IMR-90 (cell line): ENCODE data around the gene SIK3. TPM values are rescaled to one million over a fixed set of nuclear protein-coding genes. Genes with fewer than 3 reads are reported as not detected.

Source experiments
- ATAC-seq: fragments of 200-7000 bp; cut with Tn5 transposase; 2 replicates; pipeline ENCODE4 v1.9.1; 2020; ENCODE audit warnings: low read depth, mild to moderate bottlenecking, moderate library complexity
- BruUV-seq: library from RNA; stranded (reverse); fragments of 400-500 nt; replicated peaks from 2 replicates; lab custom pipeline; 2021; lab: Mats Ljungman, UMichigan
- CTCF ChIA-PET: fragments of 300-600 bp; formaldehyde crosslinking; extraction: SDS; loops from one replicate; lab custom pipeline; 2021; ENCODE audit warnings: antibody characterized with exemption; lab: Yijun Ruan, JAX
- POLR2A ChIA-PET: fragments of 300-600 bp; sonication (Branson Sonifier 250); formaldehyde crosslinking; loops from one replicate; lab custom pipeline; 2022; ENCODE audit warnings: antibody characterized with exemption; ENCODE audit not compliant: unreplicated experiment; lab: Charles Lee
- DNase-seq: peaks from one replicate; pipeline ENCODE4 v3.0.0; 2013
- H2AFZ ChIP-seq: replicated peaks from 2 replicates; pipeline ENCODE3; 2013; ENCODE audit warnings: low read length, mild to moderate bottlenecking; ENCODE audit not compliant: poor library complexity
- H2AK5ac ChIP-seq: 2 replicates; pipeline ENCODE4 v1.6.1; 2013; ENCODE audit warnings: low read depth, low read length, inconsistent platforms
- H2AK9ac ChIP-seq: replicated peaks from 2 replicates; pipeline ENCODE3; 2013; ENCODE audit warnings: mild to moderate bottlenecking, low read depth, low read length, moderate library complexity; ENCODE audit not compliant: poor library complexity
- H2BK120ac ChIP-seq: 2 replicates; pipeline ENCODE4 v1.6.1; 2013; ENCODE audit warnings: low read depth, low read length, inconsistent platforms
- H2BK15ac ChIP-seq: 3 replicates; pipeline ENCODE4 v1.6.1; 2013; ENCODE audit warnings: low read depth, low read length, inconsistent platforms
- H2BK20ac ChIP-seq: 2 replicates; pipeline ENCODE4 v1.6.1; 2013; ENCODE audit warnings: low read depth, mild to moderate bottlenecking, inconsistent platforms, low read length, moderate library complexity
- H2BK5ac ChIP-seq: 2 replicates; pipeline ENCODE4 v1.6.1; 2013; ENCODE audit warnings: mild to moderate bottlenecking, low read depth, low read length, inconsistent platforms; ENCODE audit not compliant: poor library complexity, severe bottlenecking
- H3K14ac ChIP-seq: replicated peaks from 2 replicates; pipeline ENCODE4 v1.6.1; 2013; ENCODE audit warnings: low read depth, low read length, inconsistent platforms
- H3K18ac ChIP-seq: 2 replicates; pipeline ENCODE4 v1.6.1; 2013; ENCODE audit warnings: low read depth, low read length, control low read depth
- H3K23ac ChIP-seq: 2 replicates; pipeline ENCODE4 v1.6.1; 2013; ENCODE audit warnings: low read depth, low read length, inconsistent platforms
- H3K27ac ChIP-seq: 2 replicates; pipeline ENCODE4 v1.5.1; 2013; ENCODE audit warnings: mild to moderate bottlenecking, control low read depth, low read length; ENCODE audit not compliant: insufficient read depth
- H3K27me3 ChIP-seq: 2 replicates; pipeline ENCODE4 v1.6.1; 2013; ENCODE audit warnings: low read length; ENCODE audit not compliant: control insufficient read depth, insufficient read depth
- H3K36me3 ChIP-seq: 2 replicates; pipeline ENCODE4 v1.6.1; 2013; ENCODE audit warnings: low read length, mixed read lengths; ENCODE audit not compliant: control insufficient read depth, insufficient read depth
- H3K4ac ChIP-seq: 2 replicates; pipeline ENCODE4 v1.6.1; 2013; ENCODE audit warnings: low read depth, low read length, inconsistent platforms
- H3K4me1 ChIP-seq: 2 replicates; pipeline ENCODE4 v1.6.1; 2013; ENCODE audit warnings: low read length, mixed read lengths; ENCODE audit not compliant: control insufficient read depth, insufficient read depth
- H3K4me2 ChIP-seq: 2 replicates; pipeline ENCODE4 v1.6.1; 2013; ENCODE audit warnings: low read depth, mild to moderate bottlenecking, control low read depth, low read length, moderate library complexity
- H3K4me3 ChIP-seq: 2 replicates; pipeline ENCODE4 v1.5.1; 2013; ENCODE audit warnings: low read depth, mild to moderate bottlenecking, control low read depth, low read length, moderate library complexity; ENCODE audit not compliant: insufficient read depth
- H3K56ac ChIP-seq: 2 replicates; pipeline ENCODE4 v1.6.1; 2013; ENCODE audit warnings: low read length, inconsistent platforms; ENCODE audit not compliant: insufficient read depth; ENCODE audit errors: extremely low read depth
- H3K79me1 ChIP-seq, 2 experiments: 2 replicates each; pipeline ENCODE4 v1.6.1; 2013; ENCODE audit warnings: low read length in 2 of 2, inconsistent platforms in 1 of 2, low read depth in 1 of 2
- H3K9ac ChIP-seq: 2 replicates; pipeline ENCODE4 v1.6.1; 2013; ENCODE audit warnings: low read depth, low read length, control low read depth
- H3K9me1 ChIP-seq: 2 replicates; pipeline ENCODE4 v1.6.1; 2013; ENCODE audit warnings: low read length, inconsistent platforms; ENCODE audit not compliant: insufficient read depth
- H3K9me3 ChIP-seq: 2 replicates; pipeline ENCODE4 v1.6.1; 2013; ENCODE audit warnings: low read length; ENCODE audit not compliant: control insufficient read depth, insufficient read depth
- H4K20me1 ChIP-seq: 2 replicates; pipeline ENCODE4 v1.6.1; 2013; ENCODE audit warnings: low read length, inconsistent platforms; ENCODE audit not compliant: insufficient read depth
- H4K5ac ChIP-seq: 2 replicates; pipeline ENCODE4 v1.6.1; 2013; ENCODE audit warnings: mild to moderate bottlenecking, low read depth, low read length, control low read depth
- H4K8ac ChIP-seq, 2 experiments: 2 replicates each; pipeline ENCODE4 v1.6.1; 2013; ENCODE audit warnings: low read depth in 2 of 2, low read length in 2 of 2, control low read depth in 1 of 2, inconsistent platforms in 1 of 2
- H4K91ac ChIP-seq: 2 replicates; pipeline ENCODE4 v1.6.1; 2013; ENCODE audit warnings: low read depth, low read length, inconsistent platforms; ENCODE audit not compliant: insufficient read depth
- CEBPB ChIP-seq: IDR thresholded peaks from 2 replicates; pipeline ENCODE4 v1.6.1; 2012; ENCODE audit warnings: low read depth, low read length, improper control_type of control experiment
- CTCF ChIP-seq: conservative IDR thresholded peaks from 2 replicates; pipeline ENCODE4 v1.5.1; 2012; ENCODE audit warnings: mild to moderate bottlenecking, low read depth, low read length, improper control_type of control experiment
- MAFK ChIP-seq: IDR thresholded peaks from 2 replicates; pipeline ENCODE4 v1.6.1; 2012; ENCODE audit warnings: low read depth, low read length, improper control_type of control experiment
- RCOR1 ChIP-seq: IDR thresholded peaks from 2 replicates; pipeline ENCODE4 v1.6.1; 2012; ENCODE audit warnings: mild to moderate bottlenecking, low read length, improper control_type of control experiment; ENCODE audit not compliant: insufficient replicate concordance
- RFX5 ChIP-seq: IDR thresholded peaks from 2 replicates; pipeline ENCODE4 v1.8.0; 2012; ENCODE audit warnings: low read depth, mild to moderate bottlenecking, low read length, moderate library complexity
- SMC3 ChIP-seq: fragments of 150-350 bp; IDR thresholded peaks from 2 replicates; pipeline ENCODE4 v1.6.1; 2016; ENCODE audit warnings: low read depth, mild to moderate bottlenecking, antibody characterized with exemption, low read length, moderate library complexity
- WGBS, 2 experiments: methylation state at CpG; one replicate each; pipeline versions ENCODE4 v1.1.5 to v1.1.7; 2013; ENCODE audit warnings: missing lambda C conversion rate in 2 of 2; ENCODE audit not compliant: insufficient read length in 1 of 2; ENCODE audit errors: extremely low coverage in 2 of 2; 5-methylcytosine and 5-hydroxymethylcytosine counted together
- dilution Hi-C: fragments of 300-500 bp; cut with HindIII; formaldehyde crosslinking; loops from one replicate; pipeline ENCODE4 v1.14.3; 2018; ENCODE audit warnings: low sequenced_read_pairs; ENCODE audit not compliant: unreplicated experiment
- in situ Hi-C: fragments of 300-500 bp; cut with MboI; formaldehyde crosslinking; loops from 3 replicates; pipeline ENCODE4 v1.14.3; 2019; ENCODE audit warnings: low sequenced_read_pairs, inconsistent platforms, mixed read lengths
- intact Hi-C: fragments of 100-400 bp; cut with micrococcal nuclease; formaldehyde crosslinking; loops from 2 replicates; pipeline ENCODE4 v1.10.0; 2022
- polyA plus RNA-seq, 3 experiments: library from polyadenylated mRNA; depleted of rRNA; stranded (reverse); fragments of >200 nt; gene quantifications; 2 replicates each; pipeline ENCODE4 v1.2.3, GENCODE V29; 2012; ENCODE audit warnings: low replicate concordance in 1 of 3
- total RNA-seq: library from RNA; depleted of rRNA; stranded (reverse); fragments of >200 nt; gene quantifications from 2 replicates; pipeline ENCODE4 v1.2.3, GENCODE V29; 2012
- TF ChIP-seq, protein P1 (sequence below): fragments of 150-350 bp; IDR thresholded peaks from 2 replicates; pipeline ENCODE4 v1.6.1; 2016; ENCODE audit warnings: low read depth, mild to moderate bottlenecking, low read length, moderate library complexity, borderline replicate concordance

SIK3 gene
- total and polyA plus RNA-seq, 2 of the 4 experiments (the other 2 are of a cell fraction): 8.2 to 9.1 TPM

DNA sequence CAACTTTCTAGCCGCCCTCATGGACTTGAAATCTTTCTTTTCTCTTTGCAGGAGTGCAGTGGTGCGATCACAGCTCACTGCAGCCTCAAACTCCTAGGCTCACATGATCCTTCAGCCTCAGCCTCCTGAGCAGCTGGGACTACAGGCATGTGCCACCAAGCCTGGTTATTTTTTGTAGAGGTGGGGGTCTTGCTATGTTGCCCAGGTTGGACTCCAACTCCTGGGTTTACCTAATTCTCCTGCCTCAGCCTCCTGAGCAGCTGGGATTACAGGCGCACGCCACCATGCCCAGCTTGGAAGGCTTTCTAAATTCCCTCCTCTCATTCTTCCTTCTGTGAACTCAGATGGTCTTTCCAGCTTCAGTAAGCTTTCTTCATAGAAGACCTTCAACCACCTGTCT, 256.1 kb downstream of the SIK3 start:
- H2AFZ ChIP-seq: no peak overlapping the region
- H3K4me1 ChIP-seq: no peaks in the 10 kb centered on the region
- H3K4ac ChIP-seq: no peak overlapping the region
- no peaks in the 10 kb centered on the region for H4K20me1 ChIP-seq
- H3K27ac ChIP-seq: no peak overlapping the region
- H3K4me3 ChIP-seq: no peak overlapping the region
- ChIA-PET POLR2A (no interaction called here), CTCF (no interaction called here)
- intact Hi-C loops (no loop called here), in situ Hi-C loops (no loop called here), dilution Hi-C loops (no loop called here)
- no peak overlapping the region for H2AK9ac ChIP-seq
- 100% methylated on average over 1 of the region's 4 CpGs; no CpG with 5 or more reads in 1 of the 2 experiments for WGBS, 2 experiments
- no peak overlapping the region for H2BK120ac ChIP-seq
- no peak overlapping the region for H2BK20ac ChIP-seq
- no peaks in the 10 kb centered on the region for H3K27me3 ChIP-seq
- H3K36me3 ChIP-seq: peaks cover 27% of the 10 kb centered on the region
- no TSS peak for BruUV-seq
- H2BK5ac ChIP-seq: no peak overlapping the region
- no peak overlapping the region for H3K56ac ChIP-seq
- H4K8ac ChIP-seq: no peak overlapping the region
- H3K18ac ChIP-seq: no peak overlapping the region
- ATAC-seq (no peak), DNase-seq (no peak)
- H3K4me2 ChIP-seq: no peak overlapping the region
- no peak overlapping the region for H2AK5ac ChIP-seq
- no peak overlapping the region for H2BK15ac ChIP-seq
- no peaks in the 10 kb centered on the region for H3K79me1 ChIP-seq
- no peak overlapping the region for H3K14ac ChIP-seq
- H3K9ac ChIP-seq: no peak overlapping the region
- H3K9me3 ChIP-seq: no peaks in the 10 kb centered on the region
- H4K5ac ChIP-seq: no peak overlapping the region
- TF ChIP-seq, protein P1, sequence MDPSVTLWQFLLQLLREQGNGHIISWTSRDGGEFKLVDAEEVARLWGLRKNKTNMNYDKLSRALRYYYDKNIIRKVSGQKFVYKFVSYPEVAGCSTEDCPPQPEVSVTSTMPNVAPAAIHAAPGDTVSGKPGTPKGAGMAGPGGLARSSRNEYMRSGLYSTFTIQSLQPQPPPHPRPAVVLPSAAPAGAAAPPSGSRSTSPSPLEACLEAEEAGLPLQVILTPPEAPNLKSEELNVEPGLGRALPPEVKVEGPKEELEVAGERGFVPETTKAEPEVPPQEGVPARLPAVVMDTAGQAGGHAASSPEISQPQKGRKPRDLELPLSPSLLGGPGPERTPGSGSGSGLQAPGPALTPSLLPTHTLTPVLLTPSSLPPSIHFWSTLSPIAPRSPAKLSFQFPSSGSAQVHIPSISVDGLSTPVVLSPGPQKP: no peak
- TF ChIP-seq CEBPB (no peak), RCOR1 (no peak), CTCF (no peak), MAFK (no peak), RFX5 (no peak), SMC3 (no peak)
- peaks cover under 1% of the 10 kb centered on the region; the same call in 1 of the 2 replicates for H3K9me1 ChIP-seq
- H3K23ac ChIP-seq: no peak overlapping the region
- no peak overlapping the region for H4K91ac ChIP-seq
